T-helper 2 cell treated with Interferon-gamma antibody and Interleukin-4, amounts not matched to agents 5 μg/mL and 100 μg/mL, for 36 hours (primary cell): ENCODE data around the gene APP.

Experiments
- DNase-seq: peaks from one replicate; pipeline ENCODE4 v3.0.0; 2021; ENCODE audit warnings: low spot score
- H3K27ac Mint-ChIP-seq: one replicate; pipeline ENCODE4 v1.8.0; 2021; ENCODE audit warnings: mild to moderate bottlenecking, mixed read lengths
- H3K27me3 Mint-ChIP-seq: one replicate; pipeline ENCODE4 v1.8.0; 2021; ENCODE audit warnings: low read depth, mixed read lengths
- H3K36me3 Mint-ChIP-seq: one replicate; pipeline ENCODE4 v1.8.0; 2021; ENCODE audit warnings: low read depth, mixed read lengths
- H3K4me1 Mint-ChIP-seq: one replicate; pipeline ENCODE4 v1.8.0; 2021; ENCODE audit warnings: low read depth, mixed read lengths
- H3K4me3 Mint-ChIP-seq: one replicate; pipeline ENCODE4 v1.8.0; 2022; ENCODE audit warnings: mild to moderate bottlenecking, moderate library complexity, mixed read lengths
- H3K9me3 Mint-ChIP-seq: one replicate; pipeline ENCODE4 v1.8.0; 2021; ENCODE audit warnings: mixed read lengths

Gene APP

DNA sequence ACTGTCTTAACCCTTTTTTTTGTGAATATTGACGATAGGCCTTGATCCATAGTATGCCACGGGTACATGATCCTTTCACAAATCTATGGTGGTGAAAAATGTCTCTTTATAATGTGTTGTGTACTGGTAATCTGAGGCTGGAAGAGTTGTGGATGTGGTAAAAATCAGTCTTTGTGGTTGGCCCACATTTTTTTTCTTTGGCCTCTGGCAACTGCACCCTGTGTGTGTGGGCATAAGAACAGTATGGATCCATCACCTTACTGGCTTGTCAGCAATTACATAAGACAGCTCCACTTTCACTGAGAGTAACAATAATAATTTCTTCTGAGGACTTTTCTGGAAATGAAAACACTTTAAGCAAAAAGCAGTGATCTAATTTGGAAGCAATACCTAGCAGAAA lies 334.2 kb downstream of the APP start:
- H3K9me3 Mint-ChIP-seq = peaks cover 14% of the 10 kb centered on the region
- no peaks in the 10 kb centered on the region for H3K27me3 Mint-ChIP-seq
- H3K4me3 Mint-ChIP-seq = no peak overlapping the region
- no peak for DNase-seq
- H3K4me1 Mint-ChIP-seq = no peaks in the 10 kb centered on the region
- no peak overlapping the region for H3K27ac Mint-ChIP-seq
- no peaks in the 10 kb centered on the region for H3K36me3 Mint-ChIP-seq

DNA sequence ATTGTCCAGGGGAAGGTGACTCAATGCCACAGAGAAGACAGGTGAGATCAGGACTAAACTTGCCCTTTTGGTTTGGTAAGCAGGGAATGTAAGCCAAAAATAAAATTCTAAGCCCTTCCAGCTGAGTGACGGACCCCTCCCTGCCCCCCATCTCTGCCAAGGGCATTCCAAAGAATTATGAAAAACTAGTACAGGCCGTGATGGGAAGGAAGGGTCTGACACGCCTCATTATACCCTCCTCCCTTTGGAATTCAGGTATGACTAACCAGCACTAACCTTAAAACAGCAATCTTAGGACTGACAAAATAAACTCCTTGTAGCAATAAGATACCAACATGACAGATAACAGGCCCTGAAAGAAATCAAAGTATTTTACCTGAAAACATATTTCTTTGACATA lies 336.2 kb downstream of the APP start:
- Mint-ChIP-seq H3K4me1 (no peaks in the 10 kb centered on the region), H3K4me3 (no peak overlapping the region), H3K36me3 (no peaks in the 10 kb centered on the region), H3K27me3 (no peaks in the 10 kb centered on the region), H3K9me3 (peaks cover 9% of the 10 kb centered on the region), H3K27ac (no peak overlapping the region)
- DNase-seq = no peak

DNA sequence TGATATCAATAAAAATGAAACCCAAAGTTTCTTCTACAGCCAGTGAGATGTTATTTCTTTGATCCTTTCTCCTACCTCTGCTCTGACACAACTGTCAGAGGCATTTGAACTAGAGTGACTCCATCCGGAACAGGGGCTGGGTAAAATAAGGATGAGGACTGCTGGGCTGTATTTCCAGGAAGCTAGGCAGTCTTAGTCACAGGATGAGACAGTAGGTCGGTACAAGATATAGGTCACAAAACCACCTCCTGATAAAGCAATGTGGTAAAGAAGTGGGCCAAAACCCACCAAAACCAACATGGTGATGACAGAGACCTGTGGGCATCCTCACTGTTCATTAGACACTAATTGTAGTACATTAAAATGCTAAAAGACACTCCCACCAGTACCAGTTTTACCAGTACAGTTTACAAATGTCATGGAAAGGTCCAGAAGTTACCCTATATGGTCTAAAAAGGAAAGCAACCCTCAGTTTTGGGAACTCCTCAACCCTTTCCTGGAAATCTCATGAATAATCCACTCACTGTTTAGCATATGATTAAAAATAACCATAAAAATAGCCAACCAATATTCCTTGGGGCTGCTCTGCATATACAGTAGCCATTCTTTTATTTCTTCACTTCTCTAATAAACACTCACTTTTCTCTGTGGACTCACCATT lies 339.1 kb downstream of the APP start:
- H3K27ac Mint-ChIP-seq = no peak overlapping the region
- no peaks in the 10 kb centered on the region for H3K9me3 Mint-ChIP-seq
- H3K36me3 Mint-ChIP-seq = no peaks in the 10 kb centered on the region
- no peaks in the 10 kb centered on the region for H3K4me1 Mint-ChIP-seq
- peak; percentile 6 for DNase-seq
- H3K27me3 Mint-ChIP-seq = no peaks in the 10 kb centered on the region
- H3K4me3 Mint-ChIP-seq = no peak overlapping the region
